ENCODE measurements around the gene FIBIN.
A peak's percentile ranks its signal among the peaks of the same experiment; 100 is the strongest.

The FIBIN gene

GRCh38 chr11:27008811-27009535 lies 15.1 kb downstream of the FIBIN start:
- Histone ChIP-seq H3K27ac (no peak overlapping the region), H3K27me3 (replicated peaks) (no peaks in the 10 kb centered on the region), H3K36me3 (replicated peaks) (no peaks in the 10 kb centered on the region), H3K4me3 (ENCODE audit: low read depth, low read length) (no peak overlapping the region)
- no peak for DNase-seq
- in situ Hi-C loops (cut with HindIII; ENCODE audit: low pct_ligation_motif_present, low sequenced_read_pairs): no loop called here
- TF ChIP-seq CTCF (IDR thresholded peaks at IDR 0.05; ENCODE audit: low read depth, low read length, missing control alignments): no peak

GRCh38 chr11:27011560-27012233 lies 17.8 kb downstream of the FIBIN start:
- no peak for DNase-seq
- Histone ChIP-seq H3K4me3 (ENCODE audit: low read depth, low read length) (no peak overlapping the region), H3K27me3 (replicated peaks) (no peaks in the 10 kb centered on the region), H3K36me3 (replicated peaks) (no peaks in the 10 kb centered on the region), H3K27ac (peak overlapping the region; percentile 13)
- no peak for TF ChIP-seq CTCF (IDR thresholded peaks at IDR 0.05; ENCODE audit: low read depth, low read length, missing control alignments)
- in situ Hi-C loops (cut with HindIII; ENCODE audit: low pct_ligation_motif_present, low sequenced_read_pairs): no loop called here

- Histone ChIP-seq H3K36me3 (replicated peaks) (no peaks in the 10 kb centered on the region), H3K27ac (peak overlapping the region; percentile 13), H3K4me3 (ENCODE audit: low read depth, low read length) (no peak overlapping the region), H3K27me3 (replicated peaks) (no peaks in the 10 kb centered on the region)
- peak; percentile 60 for DNase-seq
- TF ChIP-seq CTCF (IDR thresholded peaks at IDR 0.05; ENCODE audit: low read depth, low read length, missing control alignments): no peak
- in situ Hi-C loops (cut with HindIII; ENCODE audit: low pct_ligation_motif_present, low sequenced_read_pairs): no loop called here
These were observed 18.5 kb downstream of the FIBIN start for GRCh38 chr11:27012234-27012921.

GRCh38 chr11:27013781-27014361 lies 20.0 kb downstream of the FIBIN start:
- Histone ChIP-seq H3K27me3 (replicated peaks) (no peaks in the 10 kb centered on the region), H3K4me3 (ENCODE audit: low read depth, low read length) (no peak overlapping the region), H3K36me3 (replicated peaks) (no peaks in the 10 kb centered on the region), H3K27ac (no peak overlapping the region)
- no peak for TF ChIP-seq CTCF (IDR thresholded peaks at IDR 0.05; ENCODE audit: low read depth, low read length, missing control alignments)
- in situ Hi-C loops (cut with HindIII; ENCODE audit: low pct_ligation_motif_present, low sequenced_read_pairs): no loop called here
- DNase-seq: peak; percentile 40

GRCh38 chr11:27018902-27019529 lies 25.1 kb downstream of the FIBIN start:
- Histone ChIP-seq H3K27ac (no peak overlapping the region), H3K27me3 (replicated peaks) (no peaks in the 10 kb centered on the region), H3K36me3 (replicated peaks) (no peaks in the 10 kb centered on the region), H3K4me3 (ENCODE audit: low read depth, low read length) (no peak overlapping the region)
- DNase-seq: no peak
- no peak for TF ChIP-seq CTCF (IDR thresholded peaks at IDR 0.05; ENCODE audit: low read depth, low read length, missing control alignments)
- in situ Hi-C loops (cut with HindIII; ENCODE audit: low pct_ligation_motif_present, low sequenced_read_pairs): no loop called here

Measured in brain microvascular endothelial cell (primary cell).